Anterior cingulate cortex (tissue), 58 donors: Measurements from ENCODE around the gene IL24.
A peak's percentile ranks its signal among the peaks of the same experiment; 100 is the strongest.
"Not testable (repeated sequence)": the region's sequence is repeated elsewhere in the genome, so short reads cannot be mapped to it uniquely, and the experiment has no call there.

Experiments
- DNase-seq, 58 donors: peaks; one replicate each; lab custom pipeline; 2025; lab: John Stamatoyannopoulos, UW

The IL24 gene

DNA sequence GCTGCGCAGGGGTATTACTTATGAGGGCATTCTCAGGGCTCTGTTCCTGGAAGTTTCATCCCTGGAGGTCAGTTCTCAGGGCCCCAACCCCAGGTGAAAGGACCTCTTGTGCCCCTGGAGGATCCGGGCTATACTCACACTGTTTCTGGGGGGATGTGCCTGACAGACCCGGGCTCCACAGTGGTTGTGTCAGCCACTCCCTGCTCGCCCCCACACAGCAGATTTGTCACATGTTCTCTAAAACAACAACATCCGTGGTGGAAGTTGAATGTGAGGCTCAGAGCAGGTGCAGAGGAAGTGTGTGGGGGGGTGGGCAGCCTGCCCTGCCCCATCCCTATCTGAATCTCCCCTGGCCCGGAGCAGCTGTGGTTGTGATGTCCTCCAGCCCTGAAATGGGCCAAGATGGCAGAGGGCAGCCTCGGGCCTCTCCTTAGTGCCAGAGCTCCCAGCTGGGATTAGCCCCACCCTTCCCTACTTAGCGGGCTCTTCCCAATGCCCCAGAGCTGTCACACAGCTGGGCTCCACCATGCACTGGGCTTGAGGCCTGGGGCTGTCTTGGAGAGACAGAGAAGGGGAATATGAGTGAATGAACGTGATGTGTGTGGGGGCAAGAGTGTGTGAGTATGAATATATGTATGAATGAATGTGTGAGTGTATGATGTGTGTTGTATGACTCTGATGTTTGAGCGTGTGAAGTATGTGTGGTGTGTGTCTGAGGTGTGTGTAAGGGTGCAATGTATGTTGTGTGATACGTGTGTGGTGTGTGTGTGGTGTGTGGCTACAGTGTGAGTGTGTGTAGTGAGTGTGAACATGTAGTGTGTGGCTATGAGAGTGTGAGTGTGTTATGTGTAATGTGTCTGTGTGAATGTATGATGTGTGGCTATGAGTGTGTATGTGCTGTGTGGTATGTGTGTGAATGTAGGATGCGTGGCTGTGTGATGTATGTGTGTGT is 26.0 kb downstream of the IL24 start:
- DNase-seq: no peak

DNA sequence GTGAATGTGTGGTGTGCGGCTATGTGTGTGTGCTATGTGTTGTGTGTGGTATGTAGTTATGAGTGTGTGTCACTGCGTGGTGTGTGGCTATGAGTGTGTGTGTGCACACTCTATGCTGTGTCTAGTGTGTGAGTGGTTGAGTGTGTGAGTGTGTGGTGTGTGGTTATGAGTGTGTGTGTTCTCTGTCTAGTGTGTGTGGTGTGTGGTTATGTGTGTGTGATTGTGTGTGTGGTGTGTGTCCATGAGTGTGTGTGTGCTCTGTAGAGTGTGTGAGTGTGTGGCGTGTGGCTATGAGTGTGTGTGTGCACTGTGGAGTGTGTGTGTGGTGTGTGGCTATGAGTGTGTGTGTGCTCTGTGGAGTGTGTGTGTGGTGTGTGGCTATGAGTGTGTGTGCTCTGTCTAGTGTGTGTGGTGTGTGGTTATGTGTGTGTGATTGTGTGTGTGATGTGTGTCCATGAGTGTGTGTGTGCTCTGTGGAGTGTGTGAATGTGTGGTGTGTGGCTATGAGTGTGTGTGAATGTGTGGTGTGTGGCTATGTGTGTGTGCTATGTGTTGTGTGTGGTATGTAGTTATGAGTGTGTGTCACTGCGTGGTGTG is 26.8 kb downstream of the IL24 start:
- DNase-seq: not testable (repeated sequence)

DNA sequence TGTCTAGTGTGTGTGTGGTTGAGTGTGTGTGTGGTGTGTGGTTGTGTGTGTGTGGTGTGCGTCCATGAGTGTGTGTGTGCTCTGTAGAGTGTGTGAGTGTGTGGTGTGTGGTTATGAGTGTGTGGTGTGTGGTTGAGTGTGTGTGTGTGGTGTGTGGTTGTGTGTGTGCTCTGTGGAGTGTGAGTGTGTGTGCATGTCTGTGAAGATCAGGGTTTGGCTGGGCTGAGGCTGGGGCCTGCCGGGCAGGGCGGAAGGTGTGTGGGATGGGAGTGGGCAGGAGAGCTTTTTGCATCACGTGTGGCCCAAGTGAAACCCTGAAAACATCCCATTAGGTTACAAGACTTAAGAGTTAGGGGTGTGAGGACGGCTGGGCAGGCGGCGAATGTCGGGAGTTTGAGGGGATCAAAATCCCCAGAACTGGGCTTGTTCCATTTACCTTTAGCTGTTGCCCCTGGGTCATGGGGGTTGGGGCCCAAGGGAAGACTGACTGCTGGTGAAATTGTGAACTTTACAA is 27.4 kb downstream of the IL24 start:
- DNase-seq: no peak

DNA sequence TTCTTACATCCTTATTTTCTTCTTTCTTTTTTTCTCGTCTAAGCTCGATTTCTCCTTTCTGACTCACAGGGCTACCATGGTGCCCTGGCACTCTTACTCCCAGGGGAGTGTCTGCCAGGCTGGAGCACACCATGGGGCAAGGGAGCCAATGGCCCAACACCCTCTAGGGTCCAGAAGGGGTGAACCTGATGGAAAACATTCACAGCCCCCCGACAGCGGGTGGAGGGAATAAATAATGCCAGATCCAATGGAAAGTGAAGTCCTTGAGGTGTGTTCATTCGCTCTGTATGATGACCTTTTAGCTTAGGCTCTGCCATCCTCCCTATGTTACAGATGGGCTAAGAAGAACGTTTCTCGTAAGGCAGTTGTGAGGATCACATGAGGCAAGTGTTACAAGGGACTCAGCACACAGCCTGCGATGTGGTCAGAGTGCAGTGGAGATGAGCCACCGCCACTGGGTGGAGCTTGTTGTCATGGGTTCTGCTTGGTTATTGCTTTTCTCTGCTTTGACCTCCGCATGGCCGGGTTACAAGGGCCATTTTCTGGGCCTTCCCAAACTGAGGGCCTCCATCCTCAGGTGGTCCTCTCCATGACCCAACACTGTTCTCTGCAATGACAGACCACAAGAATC is 28.0 kb downstream of the IL24 start:
- DNase-seq: peak in 4 of 58 donors; percentile 4 to 12 (median 8)

DNA sequence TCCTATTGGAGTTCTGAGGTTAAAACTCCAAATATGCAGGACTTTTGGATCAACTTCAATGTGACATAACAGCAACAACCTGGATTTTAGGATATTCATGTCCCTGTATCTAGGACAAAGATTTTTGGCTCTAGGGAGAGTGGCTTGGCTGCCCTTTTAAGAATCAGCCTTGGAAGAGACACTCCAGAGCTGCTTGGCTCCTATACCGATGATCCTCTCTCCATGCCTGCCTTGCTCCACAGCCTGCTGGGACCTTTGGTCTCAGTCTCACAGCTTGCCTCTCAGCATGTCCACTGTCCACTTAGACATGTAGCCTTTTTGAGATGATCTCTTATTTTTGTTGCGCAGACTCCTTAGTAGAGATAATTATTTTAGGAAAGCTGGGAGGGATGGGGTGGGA is 29.0 kb downstream of the IL24 start:
- DNase-seq: no peak

DNA sequence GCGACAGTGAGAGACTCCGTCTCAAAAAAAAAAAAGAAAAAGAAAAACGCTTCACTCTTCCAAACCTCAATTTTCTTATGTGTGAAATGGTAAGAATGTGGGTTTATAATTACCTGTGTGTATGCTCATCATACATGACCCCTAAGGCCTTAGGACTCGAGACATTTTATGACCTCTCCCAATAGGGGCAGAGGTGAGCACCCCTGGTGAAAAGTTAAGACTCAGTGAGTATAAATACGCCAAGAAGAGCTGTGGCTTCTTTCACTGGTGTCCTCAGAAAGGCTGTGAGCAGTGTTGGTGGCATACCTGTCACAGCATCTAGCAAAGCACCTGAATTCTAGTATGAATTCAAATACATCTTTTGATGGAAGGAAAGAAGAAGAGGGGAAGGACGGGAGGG is 32.3 kb downstream of the IL24 start:
- no peak for DNase-seq

DNA sequence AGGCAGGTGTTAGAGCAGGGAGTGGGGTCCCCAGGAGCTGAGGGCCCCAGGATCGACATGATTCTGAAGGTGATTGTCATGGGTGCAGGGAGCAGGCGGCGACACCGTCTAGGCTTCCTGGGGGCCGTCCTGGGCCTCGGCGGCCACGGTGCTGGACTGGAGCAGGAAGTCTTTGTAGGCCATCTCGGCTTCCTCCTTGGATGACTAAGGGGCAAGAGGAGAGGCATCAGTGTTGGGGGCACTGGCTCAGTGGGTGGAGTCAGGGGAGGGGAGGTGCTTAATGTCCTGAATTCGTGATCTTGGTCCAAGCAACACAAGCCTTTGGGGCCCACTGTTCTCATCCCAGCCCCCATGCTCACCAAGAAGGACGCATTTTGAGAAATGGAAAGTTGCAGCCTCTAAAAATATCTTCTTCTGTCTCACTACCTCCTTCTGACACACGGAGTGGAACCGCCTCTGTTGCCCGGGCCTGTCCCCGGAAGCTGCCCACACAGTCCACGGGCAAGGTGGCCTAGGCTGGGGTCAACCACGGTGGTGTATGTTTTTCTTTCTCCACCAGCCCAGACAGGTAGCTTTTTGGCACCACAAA is 33.1 kb downstream of the IL24 start:
- DNase-seq: peak in 3 of 58 donors; percentile 7 to 30 (median 17)

DNA sequence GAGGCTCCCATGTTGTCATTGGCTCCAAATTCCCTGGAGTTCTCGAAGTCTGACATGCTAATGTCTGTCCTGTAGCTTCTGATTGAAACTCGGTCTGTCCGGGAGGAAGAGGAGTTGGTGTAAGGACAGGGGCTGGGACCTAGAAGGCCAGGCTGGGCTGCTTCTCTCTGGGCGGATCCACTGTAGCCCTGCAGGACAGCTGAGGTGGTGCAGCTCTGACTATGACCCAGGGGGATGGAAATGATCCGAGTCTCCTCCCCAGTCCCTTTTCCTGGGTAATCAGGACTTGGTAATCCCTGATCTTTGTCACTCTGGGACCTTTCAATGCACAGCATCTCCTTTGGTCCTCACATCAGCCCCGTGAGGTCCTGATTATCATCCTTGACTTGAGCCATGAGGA is 34.5 kb downstream of the IL24 start:
- DNase-seq: no peak

DNA sequence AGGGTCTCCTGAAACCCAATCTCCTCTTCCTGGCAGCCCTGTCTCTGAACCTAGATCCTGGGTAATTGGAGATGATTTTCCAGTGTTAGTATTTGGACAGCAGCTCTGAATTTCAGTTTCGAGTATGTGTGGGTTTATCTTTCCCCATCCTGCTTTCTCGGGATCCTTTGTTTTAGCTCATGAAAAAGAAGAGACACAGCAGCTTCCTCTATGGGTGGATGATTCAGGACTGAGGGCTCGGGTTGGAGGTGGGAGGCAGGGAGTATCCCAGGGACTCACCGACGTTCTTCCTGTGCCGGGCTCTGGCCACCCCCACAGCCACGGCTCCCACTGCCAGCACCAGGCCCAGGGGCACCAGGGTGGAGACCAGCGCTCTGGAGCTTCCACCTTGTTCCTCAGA is 34.9 kb downstream of the IL24 start:
- DNase-seq: no peak

DNA sequence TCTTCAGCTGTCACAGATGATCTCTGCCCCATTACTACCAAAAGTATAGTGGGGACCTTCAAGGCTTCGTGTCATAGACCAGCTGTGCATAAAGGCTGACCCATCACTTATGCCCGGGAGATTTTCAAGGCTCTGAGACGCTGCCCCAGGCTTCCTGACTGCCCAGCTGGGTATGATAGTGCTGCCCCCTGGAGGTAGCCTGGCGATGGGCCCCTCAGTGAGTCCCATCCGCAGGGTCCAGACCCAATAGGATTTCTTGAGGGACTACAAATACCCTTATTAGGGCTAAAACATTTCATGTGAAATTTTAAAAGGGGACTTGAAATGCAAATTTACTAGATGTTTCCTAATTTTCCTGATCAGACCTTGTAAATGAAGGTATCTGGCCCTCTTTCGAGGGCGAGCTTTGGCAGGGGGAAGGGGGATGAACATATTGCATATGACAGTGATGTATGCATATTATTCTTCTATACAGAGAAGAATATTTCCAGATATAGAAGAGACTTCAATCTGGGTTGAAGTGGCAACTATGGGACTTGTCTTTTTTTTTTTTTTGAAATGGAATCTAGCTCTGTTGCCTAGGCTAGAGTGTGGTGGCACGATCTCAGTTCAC is 36.2 kb downstream of the IL24 start:
- DNase-seq: peak in 1 of 58 donors; percentile 14

DNA sequence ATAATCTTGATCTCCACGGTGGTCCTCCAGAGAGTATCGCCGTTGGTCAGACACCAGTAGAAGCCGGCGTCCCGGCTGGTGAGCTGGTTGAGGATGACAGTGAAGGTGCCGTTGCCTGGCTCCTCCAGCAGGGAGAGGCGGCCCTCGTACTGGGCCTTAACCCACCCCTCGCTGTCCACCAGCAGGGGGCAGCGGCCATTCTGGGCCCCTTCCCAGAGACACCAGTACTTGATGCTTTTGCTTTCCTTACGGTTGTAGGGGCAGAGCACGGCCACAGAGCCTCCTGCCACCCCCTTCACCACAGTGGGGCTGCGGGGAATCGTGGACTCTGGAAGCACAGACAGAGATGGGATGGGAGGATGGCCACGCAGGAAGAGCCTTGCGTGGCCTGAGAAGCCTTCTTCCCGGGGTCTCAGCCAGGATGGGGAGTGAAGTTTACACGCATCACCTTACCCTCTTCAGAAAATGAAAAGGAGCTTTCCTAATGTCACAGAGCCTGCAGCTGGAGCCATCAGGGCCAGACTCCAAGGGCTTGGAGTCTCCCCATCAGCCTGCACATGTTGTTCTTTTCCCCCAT is 38.3 kb downstream of the IL24 start:
- no peak for DNase-seq

DNA sequence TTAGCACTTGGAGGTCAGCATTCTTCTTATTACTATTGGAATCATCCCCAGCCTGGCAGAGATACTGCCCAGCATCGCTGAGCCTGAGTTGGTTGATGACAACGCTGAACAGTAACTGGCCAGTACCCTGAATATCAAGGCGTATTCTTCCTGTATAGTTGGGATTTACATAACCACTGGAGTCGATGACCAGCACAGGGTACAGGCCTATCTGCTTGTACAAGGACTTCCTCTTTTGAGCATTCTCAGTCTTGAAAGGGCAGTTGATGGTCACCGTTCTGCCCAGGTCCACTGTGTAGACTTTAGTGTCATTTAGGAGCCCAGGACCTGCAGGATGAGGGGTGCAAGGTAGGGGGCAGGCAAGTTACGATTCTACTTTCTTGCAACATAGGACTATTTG is 40.2 kb downstream of the IL24 start:
- peak in 1 of 58 donors; percentile 15 for DNase-seq

DNA sequence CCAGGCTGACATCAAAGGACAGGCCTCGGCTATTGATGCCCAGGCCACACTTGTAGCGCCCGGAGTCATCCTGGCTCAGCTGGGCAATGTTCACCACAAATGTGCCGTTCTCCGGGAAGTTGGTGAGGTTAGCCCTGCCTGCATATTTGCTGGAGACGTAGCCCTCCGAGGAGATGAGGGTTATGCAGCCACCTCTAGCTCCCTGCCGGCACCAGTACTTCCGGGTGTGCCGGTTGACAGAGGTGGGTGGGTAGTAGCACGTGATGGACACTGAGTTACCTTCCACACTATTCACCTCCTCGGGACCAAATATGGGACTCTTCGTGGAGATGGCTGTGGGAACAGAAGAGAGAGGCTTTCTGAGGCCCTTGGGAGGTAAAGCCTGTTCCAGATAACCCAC is 41.9 kb downstream of the IL24 start:
- no peak for DNase-seq

DNA sequence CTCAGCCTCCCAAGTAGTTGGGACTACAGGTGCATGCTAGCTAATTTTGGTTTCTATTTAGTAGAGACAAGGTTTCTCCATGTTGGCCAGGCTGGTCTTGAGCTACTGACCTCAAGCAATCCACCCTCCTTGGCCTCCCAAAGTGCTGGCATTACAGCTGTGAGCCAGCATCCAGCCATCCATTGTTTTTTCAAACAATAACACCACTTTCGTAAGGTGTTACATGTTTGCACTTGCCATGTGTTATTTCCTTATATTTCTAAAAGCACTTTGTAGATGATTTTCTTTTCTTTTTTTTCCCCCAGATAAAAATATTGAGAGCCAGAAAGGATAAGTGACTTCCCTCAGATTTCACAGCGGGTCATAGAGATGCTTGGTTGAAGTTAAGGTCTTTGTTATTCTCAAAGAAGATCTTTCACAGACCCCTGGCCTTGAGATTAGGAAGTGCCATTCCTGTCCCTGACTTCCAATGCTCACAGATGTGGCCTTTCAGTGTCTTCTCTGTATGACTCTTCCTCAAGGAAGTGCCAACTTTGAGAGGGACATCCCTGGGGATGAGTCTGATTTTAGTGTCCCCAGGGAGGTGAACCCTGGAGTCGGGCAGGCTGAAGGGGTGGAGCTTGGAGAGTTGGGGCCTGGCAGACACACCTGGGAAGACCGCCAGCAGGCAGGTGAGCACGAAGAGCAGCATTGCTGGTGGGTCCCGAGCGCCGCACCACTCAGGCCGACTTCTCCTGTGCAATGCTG is 42.8 kb downstream of the IL24 start:
- no peak for DNase-seq

DNA sequence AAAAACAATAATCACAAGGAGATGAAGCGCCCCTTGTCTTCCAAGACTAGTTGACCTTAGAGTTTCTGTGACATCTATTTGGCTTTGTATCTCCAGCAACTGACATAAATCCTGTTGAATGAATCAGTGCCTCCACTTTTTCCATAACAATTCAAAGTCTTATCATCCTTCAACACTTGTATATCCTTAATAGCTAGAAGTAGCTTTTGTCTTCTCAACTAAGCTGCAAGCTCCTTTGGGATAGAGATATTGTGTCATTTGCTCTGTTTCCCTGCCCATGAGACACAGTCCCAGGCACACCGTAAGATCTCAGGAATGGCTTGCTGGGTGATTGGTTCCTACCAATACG is 43.3 kb downstream of the IL24 start:
- DNase-seq: no peak

DNA sequence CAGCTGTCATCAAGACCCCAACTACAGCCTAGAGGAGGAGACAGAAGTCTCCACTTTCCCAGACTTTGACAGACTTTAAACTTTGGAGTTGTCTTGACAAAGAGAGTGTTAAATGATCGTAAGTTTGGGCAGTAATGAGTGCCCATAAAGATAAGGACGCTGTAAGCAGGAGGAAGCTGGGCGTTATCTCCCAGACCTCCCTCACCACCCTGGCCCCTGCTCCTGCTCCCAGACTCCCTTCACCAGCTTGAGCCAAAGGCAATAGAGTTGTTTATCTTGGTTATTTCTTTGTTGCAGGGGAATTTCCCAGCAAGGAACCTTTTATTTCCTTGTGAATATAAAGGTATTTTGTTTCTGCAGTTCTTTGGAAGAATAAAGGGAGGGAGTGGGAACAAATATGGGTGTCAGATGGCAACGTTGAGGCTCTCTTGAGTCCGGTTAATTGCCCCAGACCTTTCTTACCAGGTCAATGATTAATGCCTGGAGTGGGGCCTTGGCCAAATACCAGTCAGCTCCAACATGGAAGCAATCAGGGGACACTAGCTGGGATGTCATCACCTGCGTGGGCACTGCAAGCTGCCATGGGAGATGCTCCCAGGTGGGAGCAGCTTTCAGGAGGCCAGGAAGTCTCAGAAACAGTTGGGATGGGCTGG is 44.6 kb downstream of the IL24 start:
- no peak for DNase-seq

DNA sequence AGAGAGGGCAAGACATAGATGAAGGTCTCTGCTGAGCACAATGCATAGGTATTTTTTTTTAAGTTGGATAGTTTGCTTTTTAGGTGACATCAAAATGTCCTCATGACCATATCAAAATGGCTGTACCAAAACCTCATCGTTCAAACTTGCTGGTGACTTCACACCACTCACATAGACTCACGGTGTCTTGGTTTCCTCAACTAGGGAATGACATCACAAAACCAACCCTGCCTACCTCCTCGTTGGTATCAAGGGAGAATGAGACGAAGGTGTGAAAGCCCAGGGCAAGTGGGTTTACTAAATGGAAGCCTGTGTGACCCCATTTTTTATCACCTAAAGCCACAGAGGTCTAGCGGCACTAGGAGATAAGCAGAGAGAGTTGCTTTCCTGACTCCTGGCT is 47.5 kb downstream of the IL24 start:
- DNase-seq: no peak

DNA sequence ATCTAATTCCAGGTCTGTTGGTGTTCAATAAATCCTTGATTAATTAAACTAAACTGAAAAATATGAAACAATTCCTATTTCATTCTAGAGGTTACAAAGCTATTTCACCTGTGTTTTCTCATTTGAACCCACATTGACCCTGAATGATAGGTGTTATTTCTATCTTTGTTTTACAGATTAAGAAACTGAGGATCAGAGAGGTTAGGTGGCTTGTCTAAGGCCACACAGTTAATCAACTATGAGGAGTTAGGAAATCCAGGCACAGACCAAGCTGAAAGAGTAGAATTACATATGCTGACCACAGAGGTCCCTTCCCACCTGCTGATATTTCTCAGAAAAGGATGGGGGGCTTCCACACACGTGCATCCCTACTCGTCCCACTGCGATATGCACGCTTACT is 48.5 kb downstream of the IL24 start:
- DNase-seq: no peak

DNA sequence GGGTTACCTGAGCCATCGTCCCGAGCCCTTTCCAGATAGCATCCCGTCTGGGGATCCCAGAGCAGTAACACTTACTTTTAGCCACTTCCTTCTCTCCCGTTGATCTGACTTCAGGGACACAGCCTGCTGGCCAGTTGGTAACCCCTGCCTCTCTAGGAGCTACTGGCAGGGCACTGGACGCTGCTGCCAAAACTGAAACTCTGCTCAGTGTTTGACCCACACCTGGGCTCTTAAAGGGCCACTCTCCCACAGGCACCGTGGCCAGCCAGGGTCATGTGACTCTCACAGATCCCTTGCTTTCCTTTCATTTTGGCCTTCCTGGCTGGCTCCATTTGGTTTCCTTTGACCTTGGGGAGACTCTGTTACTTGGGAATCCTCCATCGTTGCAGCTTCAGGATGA is 49.0 kb downstream of the IL24 start, which contains the start of gene PIGR:
TSS of gene PIGR (minus strand) at position 206 of the 400 bp plus-strand sequence. CDS start 5,935 bp downstream, outside the sequence.
- DNase-seq: no peak
